ENCODE results near the gene TNFAIP8L3.

The TNFAIP8L3 gene

DNA sequence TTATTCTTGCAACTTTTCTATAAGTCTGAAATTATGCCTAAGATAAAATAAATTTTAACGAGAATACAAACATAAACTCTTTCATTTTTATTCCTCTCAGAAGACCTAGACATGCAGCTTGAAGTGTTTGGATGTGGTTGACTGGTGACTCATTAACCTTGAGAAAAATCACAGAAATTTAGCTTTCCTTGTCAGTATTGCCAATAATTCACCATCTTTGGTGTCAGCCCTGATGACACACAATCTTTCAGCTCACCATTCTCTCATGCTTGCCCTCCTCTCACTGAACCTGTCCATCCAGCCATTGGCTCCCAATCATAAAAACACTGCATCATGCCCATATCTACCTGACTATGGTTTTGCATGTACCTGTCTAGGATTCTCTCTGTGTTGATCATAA, 22.6 kb upstream of the TNFAIP8L3 start:
- no peak overlapping the region for H3K4me3 ChIP-seq (replicated peaks; ENCODE audit: low read depth, low read length)
- TF ChIP-seq, protein P1, sequence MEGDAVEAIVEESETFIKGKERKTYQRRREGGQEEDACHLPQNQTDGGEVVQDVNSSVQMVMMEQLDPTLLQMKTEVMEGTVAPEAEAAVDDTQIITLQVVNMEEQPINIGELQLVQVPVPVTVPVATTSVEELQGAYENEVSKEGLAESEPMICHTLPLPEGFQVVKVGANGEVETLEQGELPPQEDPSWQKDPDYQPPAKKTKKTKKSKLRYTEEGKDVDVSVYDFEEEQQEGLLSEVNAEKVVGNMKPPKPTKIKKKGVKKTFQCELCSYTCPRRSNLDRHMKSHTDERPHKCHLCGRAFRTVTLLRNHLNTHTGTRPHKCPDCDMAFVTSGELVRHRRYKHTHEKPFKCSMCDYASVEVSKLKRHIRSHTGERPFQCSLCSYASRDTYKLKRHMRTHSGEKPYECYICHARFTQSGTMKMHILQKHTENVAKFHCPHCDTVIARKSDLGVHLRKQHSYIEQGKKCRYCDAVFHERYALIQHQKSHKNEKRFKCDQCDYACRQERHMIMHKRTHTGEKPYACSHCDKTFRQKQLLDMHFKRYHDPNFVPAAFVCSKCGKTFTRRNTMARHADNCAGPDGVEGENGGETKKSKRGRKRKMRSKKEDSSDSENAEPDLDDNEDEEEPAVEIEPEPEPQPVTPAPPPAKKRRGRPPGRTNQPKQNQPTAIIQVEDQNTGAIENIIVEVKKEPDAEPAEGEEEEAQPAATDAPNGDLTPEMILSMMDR (IDR thresholded peaks at IDR 0.05; ENCODE audit: low read length, missing control alignments), result no peak
- DNase-seq (ENCODE audit: low read depth), result no peak

DNA sequence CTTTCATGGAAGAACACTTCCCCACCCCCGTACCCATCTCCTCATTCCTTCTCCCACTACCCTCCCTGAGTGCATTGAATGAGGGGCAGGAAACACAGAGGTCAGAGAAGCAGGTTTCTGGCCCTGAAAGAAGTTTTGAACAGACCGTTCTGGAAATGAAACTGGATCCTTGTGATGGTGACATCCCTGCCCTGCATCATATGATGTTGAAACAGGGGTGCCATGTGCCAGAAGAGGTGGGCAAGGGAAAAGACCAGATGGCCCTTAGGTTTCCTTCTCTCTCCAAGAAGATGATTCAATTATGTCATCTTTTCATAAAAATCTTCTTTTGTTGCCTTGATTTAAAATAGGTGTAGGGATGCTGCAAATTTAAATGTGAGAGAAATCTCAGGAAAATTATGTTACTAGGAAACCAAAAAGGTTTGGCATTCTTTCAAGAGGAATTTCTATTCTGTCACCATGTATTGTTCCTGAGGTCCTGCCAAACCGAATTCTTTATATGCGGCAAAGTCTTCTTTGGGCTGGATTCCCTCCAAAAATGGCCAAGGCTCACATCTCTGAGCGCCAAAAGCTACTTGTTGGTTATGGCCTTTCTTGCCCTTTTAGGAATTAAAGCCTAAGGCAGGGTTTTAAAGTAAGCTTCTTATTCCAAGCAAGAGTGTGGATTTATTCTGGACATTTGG, 19.9 kb upstream of the TNFAIP8L3 start:
- DNase-seq (ENCODE audit: low read depth), result peak; percentile 75
- H3K4me3 ChIP-seq (replicated peaks; ENCODE audit: low read depth, low read length), result no peak overlapping the region
- TF ChIP-seq, protein P1 (IDR thresholded peaks at IDR 0.05; ENCODE audit: low read length, missing control alignments), result no peak

DNA sequence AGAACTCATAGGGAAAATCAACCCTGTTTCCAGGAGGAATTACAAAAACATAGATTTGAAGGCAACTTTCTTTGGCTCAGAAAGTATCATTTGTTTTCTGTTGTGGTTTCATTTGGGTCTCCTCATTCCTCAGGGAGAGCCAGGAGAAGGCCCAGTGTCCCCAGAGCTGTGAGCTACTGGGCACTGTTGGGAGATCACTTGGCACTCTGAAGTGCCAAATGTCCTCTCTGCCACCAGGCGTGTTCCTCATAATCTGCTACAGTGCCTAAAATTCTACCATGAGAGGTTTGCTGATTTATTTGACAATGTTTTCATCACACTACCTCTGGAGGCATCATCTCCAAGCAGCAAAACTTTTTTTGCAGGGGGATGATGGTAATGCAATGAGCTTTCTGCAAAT, 17.4 kb upstream of the TNFAIP8L3 start:
- TF ChIP-seq, protein P1 (IDR thresholded peaks at IDR 0.05; ENCODE audit: low read length, missing control alignments), result no peak
- no peak for DNase-seq (ENCODE audit: low read depth)
- no peak overlapping the region for H3K4me3 ChIP-seq (replicated peaks; ENCODE audit: low read depth, low read length)

DNA sequence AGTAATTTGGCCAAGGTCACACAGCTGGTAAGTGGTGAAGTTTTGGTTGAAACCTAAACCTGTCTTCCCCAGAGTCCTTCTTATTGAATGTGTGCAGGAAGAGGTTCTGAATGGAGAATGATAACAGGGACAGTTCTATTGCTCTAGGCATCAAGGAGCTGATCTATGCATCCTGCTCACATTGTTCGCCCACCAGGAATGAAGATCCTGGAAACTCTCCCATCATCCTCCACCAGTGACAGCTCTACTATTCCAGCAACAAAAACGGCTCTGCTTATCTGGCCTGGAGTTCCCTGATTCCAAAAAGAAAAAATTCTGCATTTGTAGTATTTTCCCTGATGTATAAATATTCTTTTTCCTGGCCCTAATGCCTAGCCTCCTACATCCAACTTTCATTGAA, 16.4 kb upstream of the TNFAIP8L3 start:
- H3K4me3 ChIP-seq (replicated peaks; ENCODE audit: low read depth, low read length), result no peak overlapping the region
- TF ChIP-seq, protein P1 (IDR thresholded peaks at IDR 0.05; ENCODE audit: low read length, missing control alignments), result no peak
- no peak for DNase-seq (ENCODE audit: low read depth)

DNA sequence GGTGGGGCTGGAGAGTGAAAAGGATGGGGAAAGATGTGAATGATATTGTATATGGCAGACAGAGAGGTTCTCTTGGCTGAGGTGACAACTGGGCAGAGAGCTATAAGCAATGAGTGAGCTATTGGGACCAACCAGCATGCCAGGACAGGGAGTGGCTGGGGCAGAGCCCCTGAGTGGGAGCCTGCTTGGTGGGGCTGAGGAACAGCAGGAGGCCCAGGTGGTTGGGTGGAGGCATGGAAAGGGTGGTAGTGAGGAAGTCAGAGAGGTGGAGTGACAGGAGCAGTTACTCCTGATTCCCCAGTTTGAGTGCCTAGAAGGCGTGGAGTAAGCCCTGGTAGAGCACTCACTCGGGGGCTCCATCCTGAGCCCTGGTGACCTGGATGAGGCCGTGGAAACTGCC, 15.5 kb upstream of the TNFAIP8L3 start:
- DNase-seq (ENCODE audit: low read depth), result no peak
- no peak overlapping the region for H3K4me3 ChIP-seq (replicated peaks; ENCODE audit: low read depth, low read length)
- TF ChIP-seq, protein P1 (IDR thresholded peaks at IDR 0.05; ENCODE audit: low read length, missing control alignments), result no peak

DNA sequence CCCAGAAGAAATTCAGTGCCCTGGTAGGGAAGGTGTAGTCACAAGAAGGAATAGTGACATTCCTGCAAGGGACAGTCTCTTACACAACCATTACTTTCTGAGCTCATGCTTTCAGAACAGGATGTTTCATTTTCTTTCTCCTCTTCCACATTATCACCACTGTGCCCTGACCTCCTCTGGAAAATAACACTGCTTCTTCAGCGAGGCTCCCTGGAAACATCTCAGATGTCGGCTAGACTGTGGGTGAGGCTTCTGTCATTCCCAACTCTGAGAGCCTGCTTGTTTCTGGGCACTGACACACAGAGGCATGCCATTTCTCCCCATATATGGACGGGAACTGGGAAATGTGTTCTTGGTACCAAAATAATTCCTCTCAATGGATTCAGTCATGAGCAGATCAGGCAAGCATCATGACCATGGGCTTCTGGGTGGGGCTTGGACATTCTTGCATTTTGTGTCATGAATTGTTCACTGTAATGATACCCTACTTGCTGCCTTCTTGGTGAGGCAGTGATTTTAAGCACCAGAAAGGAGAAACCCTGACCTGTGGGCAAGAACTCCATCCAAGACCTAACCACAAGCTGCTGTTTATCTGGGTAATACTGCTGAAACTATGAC, 14.3 kb upstream of the TNFAIP8L3 start:
- peak; percentile 69 for DNase-seq (ENCODE audit: low read depth)
- no peak overlapping the region for H3K4me3 ChIP-seq (replicated peaks; ENCODE audit: low read depth, low read length)
- TF ChIP-seq, protein P1 (IDR thresholded peaks at IDR 0.05; ENCODE audit: low read length, missing control alignments), result no peak

DNA sequence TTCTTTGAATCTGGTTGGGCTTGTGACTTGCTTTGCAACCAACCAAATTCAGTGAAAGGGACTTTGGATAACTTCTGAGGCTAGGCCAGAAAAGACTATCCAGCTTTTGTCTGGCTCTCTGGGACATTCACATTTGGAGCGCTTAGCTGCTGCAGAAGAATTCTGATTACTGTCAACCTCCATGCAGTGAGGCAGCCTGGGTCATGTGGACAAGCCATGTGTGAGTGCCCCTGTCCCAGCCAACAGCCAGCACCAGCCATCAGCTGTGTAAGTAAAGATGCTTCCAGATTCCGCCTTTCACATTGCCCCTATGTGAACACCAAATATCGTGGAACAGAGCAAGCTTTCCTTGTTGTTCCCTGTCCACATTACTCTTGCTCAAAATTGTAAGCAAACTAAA, 12.9 kb upstream of the TNFAIP8L3 start:
- DNase-seq (ENCODE audit: low read depth), result no peak
- TF ChIP-seq, protein P1 (IDR thresholded peaks at IDR 0.05; ENCODE audit: low read length, missing control alignments), result no peak
- H3K4me3 ChIP-seq (replicated peaks; ENCODE audit: low read depth, low read length), result no peak overlapping the region

Data from fibroblast of pulmonary artery (primary cell).